ENCODE measurements around the gene CHMP4B.

GRCh38 chr20:33783818-33784217, 27.3 kb upstream of the CHMP4B start:
- TF ChIP-seq CTCF (IDR thresholded peaks at IDR 0.05) (no peak), ZNF232 (CRISPR knock-in tag; IDR thresholded peaks at IDR 0.05) (no peak), CREB1 (CRISPR knock-in tag; IDR thresholded peaks at IDR 0.05) (no peak), NR2C2 (CRISPR knock-in tag; IDR thresholded peaks at IDR 0.05) (no peak), ZBTB21 (CRISPR knock-in tag; IDR thresholded peaks at IDR 0.05; ENCODE audit: borderline replicate concordance) (no peak), ATF2 (CRISPR knock-in tag; IDR thresholded peaks at IDR 0.05; ENCODE audit: borderline replicate concordance, low read depth) (no peak), ETV6 (CRISPR knock-in tag; IDR thresholded peaks at IDR 0.05) (no peak)
